Measurements from ENCODE around the gene POM121L2. TPM values are rescaled to one million over a fixed set of nuclear protein-coding genes. Genes with fewer than 3 reads are reported as not detected.

Gene POM121L2
- total RNA-seq, 4 donors from 2014 or later, result not detected

GRCh38 chr6:27280540-27281000 lies 31.5 kb downstream of the POM121L2 start:
- 10% methylated on average over 9 of the region's 9 CpGs for WGBS
- H3K27me3 ChIP-seq, result peaks cover 98% of the 10 kb centered on the region
- TF ChIP-seq EP300 (IDR thresholded peaks at IDR 0.05) (no peak), POLR2AphosphoS5 (IDR thresholded peaks at IDR 0.05) (no peak), CTCF (IDR thresholded peaks at IDR 0.05) (no peak), POLR2A (IDR thresholded peaks at IDR 0.05) (no peak)
- DNase-seq (ENCODE audit: low spot score in 2 of 2), result no peak
- no peak overlapping the region for H3K27ac ChIP-seq
- H3K4me1 ChIP-seq, result no peaks in the 10 kb centered on the region
- no peaks in the 10 kb centered on the region for H3K9me3 ChIP-seq
- no peak overlapping the region for H3K4me3 ChIP-seq
- no peaks in the 10 kb centered on the region for H3K36me3 ChIP-seq

GRCh38 chr6:27280064-27280539 lies 32.0 kb downstream of the POM121L2 start:
- no peaks in the 10 kb centered on the region for H3K36me3 ChIP-seq
- WGBS, result 4% methylated on average over 17 of the region's 17 CpGs
- H3K9me3 ChIP-seq, result no peaks in the 10 kb centered on the region
- DNase-seq (ENCODE audit: low spot score in 2 of 2), result no peak
- H3K4me3 ChIP-seq, result no peak overlapping the region
- H3K4me1 ChIP-seq, result no peaks in the 10 kb centered on the region
- peaks cover 98% of the 10 kb centered on the region for H3K27me3 ChIP-seq
- TF ChIP-seq POLR2A (IDR thresholded peaks at IDR 0.05), result no peak
- H3K27ac ChIP-seq, result no peak overlapping the region

GRCh38 chr6:27279513-27280063 lies 32.5 kb downstream of the POM121L2 start:
- H3K4me3 ChIP-seq, result no peak overlapping the region
- no peak for TF ChIP-seq CTCF (IDR thresholded peaks at IDR 0.05)
- no peak for TF ChIP-seq POLR2AphosphoS5 (IDR thresholded peaks at IDR 0.05)
- no peak for TF ChIP-seq EP300 (IDR thresholded peaks at IDR 0.05)
- TF ChIP-seq POLR2A (IDR thresholded peaks at IDR 0.05), result no peak
- DNase-seq (ENCODE audit: low spot score in 2 of 2), result no peak
- no peaks in the 10 kb centered on the region for H3K36me3 ChIP-seq
- 9% methylated on average over 24 of the region's 24 CpGs for WGBS
- peaks cover 97% of the 10 kb centered on the region for H3K27me3 ChIP-seq
- no peaks in the 10 kb centered on the region for H3K4me1 ChIP-seq
- H3K27ac ChIP-seq, result no peak overlapping the region
- no peaks in the 10 kb centered on the region for H3K9me3 ChIP-seq

- H3K9me3 ChIP-seq, result no peaks in the 10 kb centered on the region
- no peaks in the 10 kb centered on the region for H3K4me1 ChIP-seq
- no peak for TF ChIP-seq POLR2AphosphoS5 (IDR thresholded peaks at IDR 0.05)
- TF ChIP-seq POLR2A (IDR thresholded peaks at IDR 0.05), result no peak
- TF ChIP-seq EP300 (IDR thresholded peaks at IDR 0.05), result no peak
- TF ChIP-seq CTCF (IDR thresholded peaks at IDR 0.05), result no peak
- no peak overlapping the region for H3K27ac ChIP-seq
- no peak overlapping the region for H3K4me3 ChIP-seq
- 22% methylated on average over 36 of the region's 36 CpGs for WGBS
- DNase-seq (ENCODE audit: low spot score in 2 of 2), result no peak
- H3K27me3 ChIP-seq, result peaks cover 85% of the 10 kb centered on the region
- no peaks in the 10 kb centered on the region for H3K36me3 ChIP-seq
These were observed 36.8 kb downstream of the POM121L2 start for GRCh38 chr6:27275025-27275956.

GRCh38 chr6:27273783-27274182 lies 38.3 kb downstream of the POM121L2 start:
- H3K27ac ChIP-seq, result no peak overlapping the region
- H3K9me3 ChIP-seq, result no peaks in the 10 kb centered on the region
- H3K4me3 ChIP-seq, result no peak overlapping the region
- H3K27me3 ChIP-seq, result peaks cover 81% of the 10 kb centered on the region
- H3K36me3 ChIP-seq, result no peaks in the 10 kb centered on the region
- no peaks in the 10 kb centered on the region for H3K4me1 ChIP-seq
- DNase-seq (ENCODE audit: low spot score in 2 of 2), result no peak
- WGBS, result 76% methylated on average over 11 of the region's 11 CpGs
- TF ChIP-seq POLR2AphosphoS5 (IDR thresholded peaks at IDR 0.05) (no peak), EP300 (IDR thresholded peaks at IDR 0.05) (no peak), POLR2A (IDR thresholded peaks at IDR 0.05) (no peak), CTCF (IDR thresholded peaks at IDR 0.05) (no peak)

Measured in suprapubic skin (tissue), 4 donors.